HCT116 (cell line): ENCODE results near the gene CCDC102B. TPM values are rescaled to one million over a fixed set of nuclear protein-coding genes. Genes with fewer than 3 reads are reported as not detected.

Source experiments
- ATAC-seq: fragments of 200-7000 bp; cut with Tn5 transposase; 2 replicates; pipeline ENCODE4 v1.9.1; 2020; ENCODE audit warnings: mild to moderate bottlenecking, moderate library complexity
- BruUV-seq: library from RNA; stranded (reverse); fragments of 400-500 nt; replicated peaks from 2 replicates; lab custom pipeline; 2021; lab: Mats Ljungman, UMichigan
- CTCF ChIA-PET: fragments of 300-600 bp; sonication (Branson Sonifier 250); formaldehyde crosslinking; loops from one replicate; lab custom pipeline; 2021; ENCODE audit warnings: antibody characterized with exemption; lab: Charles Lee
- POLR2A ChIA-PET: fragments of 300-600, 350-600 bp; sonication (Branson Sonifier 250); formaldehyde crosslinking; loops from one replicate; lab custom pipeline; 2021; ENCODE audit warnings: antibody characterized with exemption; lab: Charles Lee
- RAD21 ChIA-PET, 2 experiments: fragments of 300-600 bp; sonication (Branson Sonifier 250); formaldehyde crosslinking; loops; one replicate each; lab custom pipeline; 2023; ENCODE audit warnings: low total read pairs in 2 of 2; ENCODE audit not compliant: uncharacterized antibody in 2 of 2, unreplicated experiment in 2 of 2, low non-redundant PET in 1 of 2; lab: Charles Lee
- DNase-seq: peaks from one replicate; pipeline ENCODE4 v3.0.0-alpha.2; 2010; ENCODE audit warnings: low read depth, low spot score
- H2AFZ ChIP-seq: fragments of 200-600 bp; shearing (Covaris generic), sonication (generic); 2 replicates; pipeline ENCODE4 v1.6.1; 2017; ENCODE audit warnings: low read depth, mixed run types, mixed read lengths, antibody characterized with exemption, low read length; ENCODE audit not compliant: poor library complexity, severe bottlenecking
- H3K27ac ChIP-seq: 2 replicates; pipeline ENCODE4 v1.5.1; 2012; ENCODE audit warnings: low read depth, low read length
- H3K27me3 ChIP-seq: fragments of 200-600 bp; sonication (generic); 2 replicates; pipeline ENCODE4 v1.6.1; 2016; ENCODE audit warnings: mixed run types, low read length, mixed read lengths; ENCODE audit not compliant: insufficient read depth
- H3K36me3 ChIP-seq, 2 experiments: fragments of 200-500 bp in 1 of 2; fragments of 200-600 bp in 1 of 2; sonication (Bioruptor generic) in 1 of 2; sonication (generic) in 1 of 2; 2 replicates each; pipeline versions ENCODE4 v1.5.1 to v1.6.1; 2014 to 2016; ENCODE audit warnings: low read length in 2 of 2, inconsistent platforms in 1 of 2, mixed read lengths in 1 of 2, mixed run types in 1 of 2; ENCODE audit not compliant: insufficient read depth in 2 of 2, control insufficient read depth in 1 of 2
- H3K4me1 ChIP-seq, 2 experiments: fragments of 200-600 bp in 1 of 2; sonication (generic) in 1 of 2; 2 replicates each; pipeline versions ENCODE4 v1.5.1 to v1.6.1; 2012 to 2017; ENCODE audit warnings: low read length in 2 of 2, inconsistent platforms in 1 of 2, mild to moderate bottlenecking in 1 of 2, mixed read lengths in 1 of 2, mixed run types in 1 of 2, moderate library complexity in 1 of 2; ENCODE audit not compliant: insufficient read depth in 2 of 2, control insufficient read depth in 1 of 2
- H3K4me2 ChIP-seq: fragments of 200-600 bp; sonication (generic); 2 replicates; pipeline ENCODE4 v1.6.1; 2017; ENCODE audit warnings: mixed run types, low read length, mixed read lengths
- H3K4me3 ChIP-seq, 2 experiments: fragments of 200-600 bp in 1 of 2; sonication (generic) in 1 of 2; replicated peaks in 1 of 2; 2 replicates each; pipeline ENCODE4 v1.5.1; 2011 to 2016; ENCODE audit warnings: low read length in 2 of 2, control low read depth in 1 of 2, low read depth in 1 of 2, mild to moderate bottlenecking in 1 of 2, mixed read lengths in 1 of 2, mixed run types in 1 of 2
- H3K79me2 ChIP-seq: fragments of 200-600 bp; sonication (generic); 2 replicates; pipeline ENCODE4 v1.6.1; 2017; ENCODE audit warnings: mild to moderate bottlenecking, mixed run types, low read length, moderate library complexity, mixed read lengths; ENCODE audit not compliant: insufficient read depth
- H3K9ac ChIP-seq: fragments of 200-600 bp; sonication (generic); 2 replicates; pipeline ENCODE4 v1.6.1; 2016; ENCODE audit warnings: low read length, mixed read lengths
- H3K9me2 ChIP-seq: fragments of 200-600 bp; sonication (generic), shearing (Covaris generic); 2 replicates; pipeline ENCODE4 v1.6.1; 2017; ENCODE audit warnings: mixed run types, mild to moderate bottlenecking, moderate library complexity; ENCODE audit not compliant: insufficient read depth
- H3K9me3 ChIP-seq, 2 experiments: fragments of 200-500 bp in 1 of 2; fragments of 200-600 bp in 1 of 2; sonication (Bioruptor generic) in 1 of 2; sonication (generic) in 1 of 2; 2 replicates each; pipeline ENCODE4 v1.6.1; 2014 to 2017; ENCODE audit warnings: low read length in 2 of 2, mixed read lengths in 2 of 2, inconsistent platforms in 1 of 2, low read depth in 1 of 2, mild to moderate bottlenecking in 1 of 2, mixed run types in 1 of 2, moderate library complexity in 1 of 2; ENCODE audit not compliant: control insufficient read depth in 1 of 2, insufficient read depth in 1 of 2
- H4K20me1 ChIP-seq: fragments of 200-600 bp; sonication (generic), shearing (Covaris generic); 2 replicates; pipeline ENCODE4 v1.6.1; 2017; ENCODE audit warnings: mixed run types, mild to moderate bottlenecking, moderate library complexity; ENCODE audit not compliant: insufficient read depth
- CBX3 ChIP-seq: IDR thresholded peaks from 2 replicates; pipeline ENCODE4 v1.6.1; 2012; ENCODE audit warnings: low read depth
- ELF1 ChIP-seq: IDR thresholded peaks from 2 replicates; pipeline ENCODE4 v1.6.1; 2012; ENCODE audit warnings: low read depth, borderline replicate concordance
- EZH2 ChIP-seq: fragments of 200-600 bp; sonication (generic); IDR thresholded peaks from 2 replicates; pipeline ENCODE4 v1.6.1; 2017; ENCODE audit warnings: antibody characterized with exemption, mixed run types
- EZH2phosphoT487 ChIP-seq: fragments of 200-600 bp; IDR thresholded peaks from 2 replicates; pipeline ENCODE4 v1.6.1; 2018; ENCODE audit warnings: antibody characterized with exemption, borderline replicate concordance
- MAX ChIP-seq: IDR thresholded peaks from 2 replicates; pipeline ENCODE4 v1.6.1; 2012
- POLR2AphosphoS5 ChIP-seq: IDR thresholded peaks from 2 replicates; pipeline ENCODE4 v1.6.1; 2011; ENCODE audit warnings: mild to moderate bottlenecking, low read depth, low read length, moderate library complexity
- RAD21 ChIP-seq: IDR thresholded peaks from 2 replicates; pipeline ENCODE4 v1.6.1; 2012; ENCODE audit warnings: low read depth, mild to moderate bottlenecking
- SP1 ChIP-seq: IDR thresholded peaks from 2 replicates; pipeline ENCODE4 v1.6.1; 2012; ENCODE audit warnings: low read depth
- SRF ChIP-seq: IDR thresholded peaks from 2 replicates; pipeline ENCODE4 v1.6.1; 2012; ENCODE audit warnings: low read depth
- YY1 ChIP-seq: IDR thresholded peaks from 2 replicates; pipeline ENCODE4 v1.6.1; 2011; ENCODE audit warnings: low read length, low read depth, moderate library complexity, mild to moderate bottlenecking; ENCODE audit not compliant: insufficient replicate concordance; ENCODE audit errors: extremely low read depth
- ZBTB33 ChIP-seq: IDR thresholded peaks from 2 replicates; pipeline ENCODE4 v1.6.1; 2011; ENCODE audit warnings: mild to moderate bottlenecking, low read length, moderate library complexity; ENCODE audit not compliant: insufficient replicate concordance; ENCODE audit errors: extremely low read depth
- ZNF274 ChIP-seq: fragments of 200-500 bp; sonication (Bioruptor generic); IDR thresholded peaks from 2 replicates; pipeline ENCODE4 v1.6.1; 2014; ENCODE audit warnings: mild to moderate bottlenecking, low read depth, low read length, inconsistent platforms
- intact Hi-C: fragments of 100-400 bp; cut with micrococcal nuclease; formaldehyde crosslinking; loops from 2 replicates; pipeline ENCODE4 v1.10.0; 2022
- total RNA-seq: library from RNA; stranded (reverse); gene quantifications from one replicate; pipeline ENCODE4 v1.2.1, GENCODE V29; 2021; ENCODE audit not compliant: unreplicated experiment

The CCDC102B gene
- total RNA-seq, 1 experiment from 2014 or later = 1.9 TPM

- no TSS peak for BruUV-seq
- ChIA-PET CTCF (no interaction called here), POLR2A (no interaction called here), RAD21 (no interaction called here)
- Histone ChIP-seq H3K27me3 (no peaks in the 10 kb centered on the region), H3K27ac (no peak overlapping the region), H3K9me3 (no peaks in the 10 kb centered on the region), H2AFZ (no peak overlapping the region), H3K4me3 (no peak overlapping the region), H4K20me1 (no peaks in the 10 kb centered on the region), H3K79me2 (no peaks in the 10 kb centered on the region), H3K9me2 (no peaks in the 10 kb centered on the region), H3K4me2 (no peak overlapping the region), H3K36me3 (no peaks in the 10 kb centered on the region), H3K9ac (no peak overlapping the region), H3K4me1 (no peaks in the 10 kb centered on the region)
- ATAC-seq (no peak), DNase-seq (no peak)
- TF ChIP-seq ZBTB33 (no peak), CBX3 (no peak), ELF1 (no peak), POLR2AphosphoS5 (no peak), ZNF274 (no peak), YY1 (no peak), MAX (no peak), EZH2 (no peak), SP1 (no peak), RAD21 (no peak), EZH2phosphoT487 (no peak), SRF (no peak)
- intact Hi-C loops = no loop called here
Measured at GRCh38 chr18:68983126-68983525, 185.2 kb downstream of the CCDC102B start.
